Measurements from ENCODE around the gene LZTS2.

Gene LZTS2

DNA sequence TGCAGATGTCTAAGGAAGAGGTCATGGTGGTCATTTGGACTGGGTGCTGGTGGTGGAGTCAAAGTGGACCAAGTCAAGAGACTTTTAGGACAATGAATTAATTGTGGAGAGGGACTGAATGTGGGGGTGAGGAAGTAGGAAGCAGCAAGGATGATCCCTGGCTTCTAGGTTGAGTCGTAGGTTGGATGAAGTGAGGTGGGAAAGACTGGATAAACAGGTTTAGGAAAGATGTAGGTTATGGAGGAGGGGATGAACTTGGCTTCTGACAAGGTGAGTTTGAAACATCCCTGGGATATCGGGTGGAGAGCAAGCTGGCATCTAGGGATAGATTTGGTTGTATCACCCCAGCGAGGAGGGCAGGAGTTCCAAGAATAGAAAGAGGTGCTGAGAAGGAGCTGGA, 22.7 kb upstream of the LZTS2 start:
- Histone ChIP-seq H2AFZ (ENCODE audit: low read length) (no peak overlapping the region), H3K9ac (ENCODE audit: low read depth, low read length, poor library complexity, severe bottlenecking) (no peak overlapping the region)
- TF ChIP-seq CTCF (conservative IDR thresholded peaks at IDR 0.05; ENCODE audit: low read length) (no peak), EZH2phosphoT487 (IDR thresholded peaks at IDR 0.05; ENCODE audit: borderline replicate concordance) (no peak)

GRCh38 chr10:100977436-100977835, 22.2 kb upstream of the LZTS2 start:
- no peak overlapping the region for H3K4me3 ChIP-seq (ENCODE audit: low read length, poor library complexity, severe bottlenecking)
- H3K9me2 ChIP-seq (replicated peaks; ENCODE audit: low read depth, low read length), result no peaks in the 10 kb centered on the region
- H3K9me3 ChIP-seq (ENCODE audit: insufficient read depth, low read depth, low read length), result no peaks in the 10 kb centered on the region
- no peaks in the 10 kb centered on the region for H4K20me1 ChIP-seq (ENCODE audit: insufficient read depth, low read length, poor library complexity, severe bottlenecking)
- H3K36me3 ChIP-seq (ENCODE audit: insufficient read depth, low read length), result no peaks in the 10 kb centered on the region
- no peaks in the 10 kb centered on the region for H3K4me1 ChIP-seq (ENCODE audit: insufficient read depth, low read length, poor library complexity, severe bottlenecking)
- no peaks in the 10 kb centered on the region for H3F3A ChIP-seq (ENCODE audit: low read depth)
- H3K27me3 ChIP-seq (ENCODE audit: insufficient read depth, low read length, poor library complexity, severe bottlenecking), result no peaks in the 10 kb centered on the region
- H3K79me2 ChIP-seq (ENCODE audit: insufficient read depth, low read length), result no peaks in the 10 kb centered on the region
- no peak overlapping the region for H3K9ac ChIP-seq (ENCODE audit: low read depth, low read length, poor library complexity, severe bottlenecking)
- H3K4me2 ChIP-seq (ENCODE audit: low read depth, low read length, poor library complexity, severe bottlenecking), result no peak overlapping the region
- TF ChIP-seq CTCF (conservative IDR thresholded peaks at IDR 0.05; ENCODE audit: low read length) (no peak), EZH2phosphoT487 (IDR thresholded peaks at IDR 0.05; ENCODE audit: borderline replicate concordance) (no peak)
- no peak overlapping the region for H2AFZ ChIP-seq (ENCODE audit: low read length)

More for the DNA sequence above, 22.7 kb upstream of the LZTS2 start:
- Histone ChIP-seq H3K4me2 (ENCODE audit: low read depth, low read length, poor library complexity, severe bottlenecking) (no peak overlapping the region), H3K9me3 (ENCODE audit: insufficient read depth, low read depth, low read length) (no peaks in the 10 kb centered on the region), H3K36me3 (ENCODE audit: insufficient read depth, low read length) (no peaks in the 10 kb centered on the region), H3F3A (ENCODE audit: low read depth) (no peaks in the 10 kb centered on the region), H3K4me3 (ENCODE audit: low read length, poor library complexity, severe bottlenecking) (no peak overlapping the region), H3K27me3 (ENCODE audit: insufficient read depth, low read length, poor library complexity, severe bottlenecking) (no peaks in the 10 kb centered on the region), H3K4me1 (ENCODE audit: insufficient read depth, low read length, poor library complexity, severe bottlenecking) (no peaks in the 10 kb centered on the region), H4K20me1 (ENCODE audit: insufficient read depth, low read length, poor library complexity, severe bottlenecking) (no peaks in the 10 kb centered on the region), H3K9me2 (replicated peaks; ENCODE audit: low read depth, low read length) (no peaks in the 10 kb centered on the region), H3K79me2 (ENCODE audit: insufficient read depth, low read length) (no peaks in the 10 kb centered on the region)

GRCh38 chr10:100978121-100978900, 21.3 kb upstream of the LZTS2 start:
- Histone ChIP-seq H3K9ac (ENCODE audit: low read depth, low read length, poor library complexity, severe bottlenecking) (no peak overlapping the region), H3K4me2 (ENCODE audit: low read depth, low read length, poor library complexity, severe bottlenecking) (no peak overlapping the region), H3K27me3 (ENCODE audit: insufficient read depth, low read length, poor library complexity, severe bottlenecking) (no peaks in the 10 kb centered on the region), H3K4me1 (ENCODE audit: insufficient read depth, low read length, poor library complexity, severe bottlenecking) (no peaks in the 10 kb centered on the region), H3K4me3 (ENCODE audit: low read length, poor library complexity, severe bottlenecking) (no peak overlapping the region), H4K20me1 (ENCODE audit: insufficient read depth, low read length, poor library complexity, severe bottlenecking) (no peaks in the 10 kb centered on the region), H3K9me2 (replicated peaks; ENCODE audit: low read depth, low read length) (no peaks in the 10 kb centered on the region), H2AFZ (ENCODE audit: low read length) (no peak overlapping the region), H3K36me3 (ENCODE audit: insufficient read depth, low read length) (no peaks in the 10 kb centered on the region), H3K79me2 (ENCODE audit: insufficient read depth, low read length) (no peaks in the 10 kb centered on the region), H3K9me3 (ENCODE audit: insufficient read depth, low read depth, low read length) (no peaks in the 10 kb centered on the region), H3F3A (ENCODE audit: low read depth) (no peaks in the 10 kb centered on the region)
- no peak for TF ChIP-seq CTCF (conservative IDR thresholded peaks at IDR 0.05; ENCODE audit: low read length)
- TF ChIP-seq EZH2phosphoT487 (IDR thresholded peaks at IDR 0.05; ENCODE audit: borderline replicate concordance), result no peak
